ENCODE measurements around the gene E2F2. TPM values are rescaled to one million over a fixed set of nuclear protein-coding genes. Genes with fewer than 3 reads are reported as not detected.

E2F2 gene
- total and polyA plus RNA-seq, 2 of the 13 experiments (the other 11 are each of a cell fraction or from before 2014, with no cell fraction given), result 0.65 to 6.6 TPM

GRCh38 chr1:23554481-23555269 lies 23.6 kb upstream of the E2F2 start (continued):
- TF ChIP-seq ZNF234 (CRISPR knock-in tag; conservative IDR thresholded peaks at IDR 0.05) (no peak), IKZF5 (CRISPR knock-in tag; IDR thresholded peaks at IDR 0.05) (peak; percentile 62; the same call in 1 of the 2 replicates), SKIL (CRISPR knock-in tag; IDR thresholded peaks at IDR 0.05; ENCODE audit: borderline replicate concordance) (peak; percentile 56), DRAP1 (CRISPR knock-in tag; IDR thresholded peaks at IDR 0.05) (no peak; the same call in 1 of the 2 replicates), ZNF329 (CRISPR knock-in tag; IDR thresholded peaks at IDR 0.05; ENCODE audit: low read depth) (peak; percentile 32; the same call in 1 of the 2 replicates), ZNF501 (CRISPR knock-in tag; IDR thresholded peaks at IDR 0.05) (no peak), POLR2G (IDR thresholded peaks at IDR 0.05; ENCODE audit: low read depth, low read length) (peak; percentile 78), ZNF775 (CRISPR knock-in tag; IDR thresholded peaks at IDR 0.05; ENCODE audit: borderline replicate concordance) (no peak), ZNF460 (CRISPR knock-in tag; IDR thresholded peaks at IDR 0.05; ENCODE audit: borderline replicate concordance) (no peak; the same call in 1 of the 2 replicates), NR0B2 (CRISPR knock-in tag; IDR thresholded peaks at IDR 0.05) (peak; percentile 25; the same call in 1 of the 2 replicates), NCOA2 (CRISPR knock-in tag; IDR thresholded peaks at IDR 0.05) (peak; percentile 66; the same call in 1 of the 2 replicates), HINFP (CRISPR knock-in tag; IDR thresholded peaks at IDR 0.05; ENCODE audit: low read depth) (0 out of 2 replicates have a peak, but pooled peaks have one; percentile 31), ZMYM4 (CRISPR knock-in tag; IDR thresholded peaks at IDR 0.05) (peak; percentile 50; the same call in 1 of the 2 replicates), ZNF556 (CRISPR knock-in tag; IDR thresholded peaks at IDR 0.05; ENCODE audit: borderline replicate concordance) (no peak), CSRNP1 (CRISPR knock-in tag; IDR thresholded peaks at IDR 0.05) (peak; percentile 51; the same call in 1 of the 2 replicates), PAWR (CRISPR knock-in tag; IDR thresholded peaks at IDR 0.05; ENCODE audit: borderline replicate concordance) (no peak), ZNF274 (CRISPR knock-in tag; IDR thresholded peaks at IDR 0.05) (0 out of 2 replicates have a peak, but pooled peaks have one; percentile 36), ZNF256 (CRISPR knock-in tag; conservative IDR thresholded peaks at IDR 0.05) (no peak), ZFX (CRISPR knock-in tag; IDR thresholded peaks at IDR 0.05; ENCODE audit: low read depth) (peak; percentile 81)

Measured in HepG2 (cell line).